AG09309 (cell line): ENCODE data around the gene RPL9.

Experiments used
- DNase-seq: peaks from one replicate; pipeline ENCODE4 v3.0.0-alpha.2; 2010; ENCODE audit warnings: low read depth
- H3K4me3 ChIP-seq: 2 replicates; pipeline ENCODE4 v1.5.1; 2011; ENCODE audit warnings: mild to moderate bottlenecking, low read depth, low read length, moderate library complexity; ENCODE audit not compliant: control insufficient read depth
- TF ChIP-seq, protein P1 (sequence below): IDR thresholded peaks from 2 replicates; pipeline ENCODE4 v1.5.1; 2011; ENCODE audit warnings: mild to moderate bottlenecking, low read depth, low read length, inconsistent platforms; ENCODE audit not compliant: insufficient read depth, control insufficient read depth; ENCODE audit errors: missing control alignments

Gene RPL9

GRCh38 chr4:39497909-39498726, 39.4 kb upstream of the RPL9 start:
- no peak for DNase-seq
- TF ChIP-seq, protein P1, sequence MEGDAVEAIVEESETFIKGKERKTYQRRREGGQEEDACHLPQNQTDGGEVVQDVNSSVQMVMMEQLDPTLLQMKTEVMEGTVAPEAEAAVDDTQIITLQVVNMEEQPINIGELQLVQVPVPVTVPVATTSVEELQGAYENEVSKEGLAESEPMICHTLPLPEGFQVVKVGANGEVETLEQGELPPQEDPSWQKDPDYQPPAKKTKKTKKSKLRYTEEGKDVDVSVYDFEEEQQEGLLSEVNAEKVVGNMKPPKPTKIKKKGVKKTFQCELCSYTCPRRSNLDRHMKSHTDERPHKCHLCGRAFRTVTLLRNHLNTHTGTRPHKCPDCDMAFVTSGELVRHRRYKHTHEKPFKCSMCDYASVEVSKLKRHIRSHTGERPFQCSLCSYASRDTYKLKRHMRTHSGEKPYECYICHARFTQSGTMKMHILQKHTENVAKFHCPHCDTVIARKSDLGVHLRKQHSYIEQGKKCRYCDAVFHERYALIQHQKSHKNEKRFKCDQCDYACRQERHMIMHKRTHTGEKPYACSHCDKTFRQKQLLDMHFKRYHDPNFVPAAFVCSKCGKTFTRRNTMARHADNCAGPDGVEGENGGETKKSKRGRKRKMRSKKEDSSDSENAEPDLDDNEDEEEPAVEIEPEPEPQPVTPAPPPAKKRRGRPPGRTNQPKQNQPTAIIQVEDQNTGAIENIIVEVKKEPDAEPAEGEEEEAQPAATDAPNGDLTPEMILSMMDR: no peak
- H3K4me3 ChIP-seq: no peak overlapping the region

DNA sequence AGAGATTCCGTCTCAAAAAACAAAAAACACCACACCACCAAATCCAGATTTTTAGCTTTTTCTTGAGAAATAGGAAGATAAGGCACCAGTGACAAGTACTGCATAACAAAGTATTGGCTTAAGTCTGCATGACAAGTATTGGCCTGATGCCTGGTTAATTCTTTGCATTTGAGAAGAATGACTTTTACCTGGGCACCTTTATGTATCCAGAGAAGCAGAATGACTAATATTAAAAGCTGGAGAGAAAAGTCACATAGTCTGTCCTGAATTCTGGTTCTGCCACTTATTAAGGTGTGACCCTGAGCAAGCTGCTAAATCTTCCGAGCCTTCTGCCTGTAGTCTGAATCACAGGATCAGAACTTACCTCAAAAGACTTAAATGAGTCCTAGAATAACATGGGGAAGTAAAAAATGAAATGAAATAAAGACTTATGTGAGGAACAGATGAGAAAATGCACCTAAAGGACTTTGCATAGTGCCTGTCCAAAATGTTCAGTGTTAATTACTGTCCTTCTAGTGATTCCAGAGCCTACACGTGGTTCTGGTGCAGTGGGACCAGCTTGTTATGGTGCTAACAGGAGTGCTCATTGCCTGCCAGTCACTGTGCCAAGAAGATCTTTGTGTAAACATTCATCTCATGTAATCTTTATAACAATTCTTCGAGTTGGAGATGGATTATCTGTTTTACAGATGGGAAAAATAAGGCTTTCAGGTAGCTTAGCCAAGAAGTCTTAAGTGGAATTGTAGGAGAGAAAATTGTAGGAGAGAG, 36.9 kb upstream of the RPL9 start:
- no peak overlapping the region for H3K4me3 ChIP-seq
- no peak for DNase-seq
- TF ChIP-seq, protein P1: no peak

DNA sequence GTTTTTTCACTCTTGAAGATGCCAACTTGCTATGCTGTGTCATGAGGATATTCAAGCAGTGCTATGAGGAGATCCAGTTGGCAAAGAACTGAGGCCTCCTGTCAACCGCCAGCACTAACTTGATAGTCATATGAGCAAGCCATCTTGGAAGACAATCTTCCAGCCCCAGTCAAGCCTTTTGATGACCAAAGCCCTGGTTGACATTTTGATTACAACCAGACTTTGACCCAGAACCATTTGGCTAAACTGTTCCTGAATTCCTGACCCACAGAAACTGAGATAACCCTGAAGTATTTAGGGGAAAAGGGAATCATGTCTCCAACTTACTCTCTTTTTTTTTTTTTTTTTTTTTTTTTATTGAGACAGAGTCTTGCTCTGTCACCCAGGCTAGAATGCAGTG, 35.6 kb upstream of the RPL9 start:
- no peak for DNase-seq
- no peak overlapping the region for H3K4me3 ChIP-seq
- TF ChIP-seq, protein P1: no peak

GRCh38 chr4:39490322-39490721, 31.6 kb upstream of the RPL9 start:
- no peak overlapping the region for H3K4me3 ChIP-seq
- DNase-seq: no peak
- TF ChIP-seq, protein P1: no peak

DNA sequence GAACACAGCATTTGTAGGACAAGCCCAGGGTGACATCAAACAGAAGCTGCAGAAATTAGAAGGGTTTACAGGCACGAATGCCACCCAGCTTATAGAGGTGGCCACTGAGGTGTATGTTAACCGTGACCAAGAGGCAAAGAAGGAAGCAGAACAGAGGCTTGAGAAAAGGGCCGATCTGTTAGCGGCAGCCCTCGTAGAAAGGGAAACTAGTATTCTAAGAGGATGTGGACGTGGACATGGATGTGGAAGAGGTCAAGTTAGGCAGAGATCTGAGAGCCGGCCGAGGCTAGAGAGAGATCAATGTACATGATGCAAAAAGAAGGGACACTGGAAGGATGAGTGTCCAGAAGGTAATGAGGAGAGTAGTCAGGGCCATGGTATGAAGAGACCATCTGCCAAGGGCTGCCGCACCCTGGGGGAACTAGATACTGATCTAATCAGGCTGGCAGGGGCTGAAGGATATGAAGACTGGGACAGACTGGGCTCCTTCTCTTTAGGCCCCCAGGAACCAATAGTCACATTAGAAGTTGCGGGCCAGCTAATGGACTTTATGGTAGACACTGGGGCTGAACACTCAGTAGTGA, 27.6 kb upstream of the RPL9 start:
- DNase-seq: no peak
- TF ChIP-seq, protein P1: no peak
- H3K4me3 ChIP-seq: no peak overlapping the region

DNA sequence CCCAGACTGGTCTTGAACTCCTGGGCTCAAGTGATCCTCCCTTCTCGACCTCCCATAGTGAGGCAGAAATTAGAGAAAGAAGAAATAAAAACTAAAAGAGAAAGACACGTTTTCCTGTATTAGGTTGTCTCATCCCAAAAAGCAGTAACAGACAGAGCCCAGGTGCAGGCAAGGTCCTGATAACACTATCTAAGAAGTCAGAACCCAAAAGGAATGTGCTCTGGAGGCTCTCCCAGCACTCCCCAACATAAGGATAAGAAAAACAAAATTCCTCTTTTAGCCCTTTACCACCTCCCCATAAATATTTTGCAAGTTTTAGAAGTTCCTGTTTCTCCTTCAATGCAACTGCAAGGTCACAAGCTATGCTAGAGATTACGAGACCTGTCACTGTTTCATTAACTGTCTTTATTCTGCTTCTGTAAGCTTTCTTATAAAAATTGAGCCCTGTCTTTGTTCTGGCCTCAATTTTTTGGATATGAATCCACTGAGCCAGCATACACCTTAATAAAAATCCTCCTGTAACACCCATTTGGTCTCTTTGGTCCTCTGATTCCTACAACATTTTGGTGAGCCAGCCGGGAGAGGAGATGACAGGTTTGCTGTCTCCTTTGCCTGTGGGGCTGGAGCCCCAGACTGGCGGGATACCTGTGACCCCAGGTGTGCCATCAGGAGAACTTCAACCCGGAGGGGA, 26.0 kb upstream of the RPL9 start:
- H3K4me3 ChIP-seq: no peak overlapping the region
- TF ChIP-seq, protein P1: no peak
- DNase-seq: no peak
